HepG2 (cell line): ENCODE data around the gene ZNF584. TPM values are rescaled to one million over a fixed set of nuclear protein-coding genes. Genes with fewer than 3 reads are reported as not detected.
A peak's percentile ranks its signal among the peaks of the same experiment; 100 is the strongest.

Experiments used
- ARHGAP35 ChIP-seq: sonication (generic); formaldehyde crosslinking; IDR thresholded peaks from 2 replicates; pipeline ENCODE4 v1.9.0; 2022; ENCODE audit warnings: mild to moderate bottlenecking, inconsistent platforms, moderate library complexity, missing genetic modification reagents, borderline replicate concordance
- ARNT ChIP-seq: fragments of 450-650 bp; IDR thresholded peaks from 2 replicates; pipeline ENCODE4 v1.6.1; 2017
- ARNTL ChIP-seq: sonication (generic); formaldehyde crosslinking; IDR thresholded peaks from 2 replicates; pipeline ENCODE4 v1.4.0; 2020; ENCODE audit warnings: mild to moderate bottlenecking, missing genetic modification reagents
- CHD4 ChIP-seq: fragments of 200-600 bp; sonication (generic); IDR thresholded peaks from 2 replicates; pipeline ENCODE4 v1.7.0; 2017; ENCODE audit warnings: mild to moderate bottlenecking, low read length, borderline replicate concordance
- GATAD1 ChIP-seq: IDR thresholded peaks from 2 replicates; pipeline ENCODE4 v1.6.1; 2016; ENCODE audit warnings: missing genetic modification reagents, missing compliant biosample characterization
- HCFC1 ChIP-seq: fragments of 150-350 bp; IDR thresholded peaks from 2 replicates; pipeline ENCODE4 v1.6.1; 2014; ENCODE audit warnings: low read depth, low read length
- POLR2G ChIP-seq: fragments of 200-400 bp; formaldehyde crosslinking; IDR thresholded peaks from 2 replicates; pipeline ENCODE4 v1.6.1; 2018; ENCODE audit warnings: mild to moderate bottlenecking, low read depth, low read length, moderate library complexity
- RFXAP ChIP-seq: sonication (generic); formaldehyde crosslinking; IDR thresholded peaks from 2 replicates; pipeline ENCODE4 v1.4.0; 2020; ENCODE audit warnings: missing genetic modification reagents, borderline replicate concordance
- SALL2 ChIP-seq: sonication (generic); formaldehyde crosslinking; IDR thresholded peaks from 2 replicates; pipeline ENCODE4 v1.8.1; 2023; ENCODE audit warnings: mild to moderate bottlenecking, missing genetic modification reagents, inconsistent platforms
- YEATS4 ChIP-seq: sonication (generic); formaldehyde crosslinking; IDR thresholded peaks from 2 replicates; pipeline ENCODE4 v1.4.0; 2020; ENCODE audit warnings: missing genetic modification reagents, borderline replicate concordance
- ZFX ChIP-seq: sonication (generic); formaldehyde crosslinking; IDR thresholded peaks from 2 replicates; pipeline ENCODE4 v1.4.0; 2020; ENCODE audit warnings: mild to moderate bottlenecking, low read depth, missing genetic modification reagents, moderate library complexity
- ZFY ChIP-seq: sonication (generic); formaldehyde crosslinking; IDR thresholded peaks from 2 replicates; pipeline ENCODE4 v1.4.0; 2020; ENCODE audit warnings: missing genetic modification reagents
- ZNF354B ChIP-seq: sonication (generic); formaldehyde crosslinking; IDR thresholded peaks from 2 replicates; pipeline ENCODE4 v1.8.0; 2022; ENCODE audit warnings: mild to moderate bottlenecking, missing genetic modification reagents
- polyA plus RNA-seq, 8 experiments: library from polyadenylated mRNA; depleted of rRNA in 3 of 8; stranded (reverse) in 7 of 8; unstranded in 1 of 8; fragments of >200 nt; fragmentation: Illumina TruSeq in 4 of 8; extraction: Trizol in 4 of 8; gene quantifications; 2 replicates each; pipeline versions ENCODE4 v1.2.1 to v1.2.3, GENCODE V29; 2011 to 2016; ENCODE audit warnings: low read depth in 4 of 8, missing spikeins in 1 of 8, mixed read lengths in 1 of 8; ENCODE audit not compliant: insufficient read depth in 1 of 8
- total RNA-seq, 5 experiments: library from RNA; depleted of rRNA; stranded (reverse); fragments of >200 nt; fragmentation: Illumina TruSeq; extraction: Trizol; gene quantifications; 2 replicates each; pipeline ENCODE4 v1.2.3, GENCODE V29; 2016; ENCODE audit warnings: low read depth in 1 of 5
- TF ChIP-seq, protein P1 (sequence below): sonication (generic); formaldehyde crosslinking; IDR thresholded peaks from 2 replicates; pipeline ENCODE4 v1.5.1; 2020; ENCODE audit warnings: mild to moderate bottlenecking, missing genetic modification reagents
- TF ChIP-seq, protein P2 (sequence below): sonication (generic); formaldehyde crosslinking; IDR thresholded peaks from 2 replicates; pipeline ENCODE4 v1.5.0; 2020; ENCODE audit warnings: mild to moderate bottlenecking, missing genetic modification reagents
- TF ChIP-seq, protein P3 (sequence below): IDR thresholded peaks from 2 replicates; pipeline ENCODE4 v1.6.1; 2016; ENCODE audit warnings: low read depth, missing genetic modification reagents, missing compliant biosample characterization
- TF ChIP-seq, protein P4 (sequence below): sonication (generic); formaldehyde crosslinking; IDR thresholded peaks from 2 replicates; pipeline ENCODE4 v1.9.0; 2021; ENCODE audit warnings: missing genetic modification reagents, borderline replicate concordance

The ZNF584 gene
- total and polyA plus RNA-seq, 2 of the 13 experiments (the other 11 are each of a cell fraction or from before 2014, with no cell fraction given) = 2.4 to 7.0 TPM

DNA sequence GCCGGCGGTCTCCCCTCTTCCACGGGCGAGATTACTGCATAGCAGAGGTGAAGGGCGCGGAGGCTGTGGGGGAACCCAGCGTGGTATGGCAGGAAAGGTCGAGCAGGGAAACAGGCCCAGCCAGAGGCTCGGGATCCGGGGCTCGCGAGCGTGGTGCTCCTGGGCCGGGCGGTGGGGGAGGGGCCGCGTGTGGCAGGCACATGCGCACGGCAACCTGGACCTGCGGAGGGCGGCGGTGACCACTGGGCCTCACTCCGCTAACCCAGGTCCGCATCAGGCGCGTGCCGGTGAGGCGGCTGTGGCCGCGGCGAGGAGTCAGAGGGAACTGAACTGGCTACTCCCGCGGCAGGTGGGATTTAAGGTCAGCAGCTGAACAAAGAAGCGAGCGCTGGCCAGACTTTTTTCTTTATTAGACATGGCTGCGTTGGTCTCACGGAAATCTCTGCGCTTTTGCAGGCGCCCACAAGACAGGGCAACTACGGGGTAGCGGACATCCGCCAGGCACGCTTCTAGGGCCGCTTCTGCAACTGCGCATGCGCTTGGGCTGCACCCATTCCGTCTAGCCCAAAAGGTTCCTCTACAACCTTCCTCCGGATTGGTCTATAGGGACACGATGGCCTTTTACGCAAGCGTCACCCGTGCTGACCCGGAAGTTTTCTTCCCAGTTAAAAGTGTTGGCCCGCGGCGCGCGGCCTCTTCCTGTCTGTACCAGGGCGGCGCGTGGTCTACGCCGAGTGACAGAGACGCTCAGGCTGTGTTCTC, 21.7 kb upstream of the ZNF584 start, which contains the start of gene RPS5 (continued):
- TF ChIP-seq, protein P1, sequence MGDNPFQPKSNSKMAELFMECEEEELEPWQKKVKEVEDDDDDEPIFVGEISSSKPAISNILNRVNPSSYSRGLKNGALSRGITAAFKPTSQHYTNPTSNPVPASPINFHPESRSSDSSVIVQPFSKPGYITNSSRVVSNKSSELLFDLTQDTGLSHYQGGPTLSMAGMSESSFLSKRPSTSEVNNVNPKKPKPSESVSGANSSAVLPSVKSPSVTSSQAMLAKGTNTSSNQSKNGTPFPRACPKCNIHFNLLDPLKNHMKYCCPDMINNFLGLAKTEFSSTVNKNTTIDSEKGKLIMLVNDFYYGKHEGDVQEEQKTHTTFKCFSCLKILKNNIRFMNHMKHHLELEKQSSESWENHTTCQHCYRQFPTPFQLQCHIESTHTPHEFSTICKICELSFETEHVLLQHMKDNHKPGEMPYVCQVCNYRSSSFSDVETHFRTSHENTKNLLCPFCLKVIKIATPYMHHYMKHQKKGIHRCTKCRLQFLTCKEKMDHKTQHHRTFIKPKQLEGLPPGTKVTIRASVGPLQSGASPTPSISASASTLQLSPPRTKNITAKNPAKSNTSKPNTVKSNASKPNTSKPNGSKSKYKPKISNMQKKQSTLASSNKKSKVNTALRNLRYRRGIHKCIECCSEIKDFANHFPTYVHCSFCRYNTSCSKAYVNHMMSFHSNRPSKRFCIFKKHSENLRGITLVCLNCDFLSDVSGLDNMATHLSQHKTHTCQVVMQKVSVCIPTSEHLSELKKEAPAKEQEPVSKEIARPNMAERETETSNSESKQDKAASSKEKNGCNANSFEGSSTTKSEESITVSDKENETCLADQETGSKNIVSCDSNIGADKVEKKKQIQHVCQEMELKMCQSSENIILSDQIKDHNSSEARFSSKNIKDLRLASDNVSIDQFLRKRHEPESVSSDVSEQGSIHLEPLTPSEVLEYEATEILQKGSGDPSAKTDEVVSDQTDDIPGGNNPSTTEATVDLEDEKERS (CRISPR knock-in tag) = no peak; the same call in 1 of the 2 replicates
- TF ChIP-seq POLR2G (peak; percentile 97), ZNF354B (CRISPR knock-in tag) (0 out of 2 replicates have a peak, but pooled peaks have one; percentile 33), GATAD1 (peak; percentile 93), HCFC1 (peak; percentile 77), ARNT (no peak), RFXAP (CRISPR knock-in tag) (peak; percentile 16), ARHGAP35 (CRISPR knock-in tag) (peak; percentile 50), YEATS4 (CRISPR knock-in tag) (peak; percentile 95), ZFY (CRISPR knock-in tag) (peak; percentile 96), ARNTL (CRISPR knock-in tag) (0 out of 2 replicates have a peak, but pooled peaks have one; percentile 11), ZFX (peak; percentile 95), SALL2 (CRISPR knock-in tag) (peak; percentile 88), CHD4 (no peak)
- TF ChIP-seq, protein P2, sequence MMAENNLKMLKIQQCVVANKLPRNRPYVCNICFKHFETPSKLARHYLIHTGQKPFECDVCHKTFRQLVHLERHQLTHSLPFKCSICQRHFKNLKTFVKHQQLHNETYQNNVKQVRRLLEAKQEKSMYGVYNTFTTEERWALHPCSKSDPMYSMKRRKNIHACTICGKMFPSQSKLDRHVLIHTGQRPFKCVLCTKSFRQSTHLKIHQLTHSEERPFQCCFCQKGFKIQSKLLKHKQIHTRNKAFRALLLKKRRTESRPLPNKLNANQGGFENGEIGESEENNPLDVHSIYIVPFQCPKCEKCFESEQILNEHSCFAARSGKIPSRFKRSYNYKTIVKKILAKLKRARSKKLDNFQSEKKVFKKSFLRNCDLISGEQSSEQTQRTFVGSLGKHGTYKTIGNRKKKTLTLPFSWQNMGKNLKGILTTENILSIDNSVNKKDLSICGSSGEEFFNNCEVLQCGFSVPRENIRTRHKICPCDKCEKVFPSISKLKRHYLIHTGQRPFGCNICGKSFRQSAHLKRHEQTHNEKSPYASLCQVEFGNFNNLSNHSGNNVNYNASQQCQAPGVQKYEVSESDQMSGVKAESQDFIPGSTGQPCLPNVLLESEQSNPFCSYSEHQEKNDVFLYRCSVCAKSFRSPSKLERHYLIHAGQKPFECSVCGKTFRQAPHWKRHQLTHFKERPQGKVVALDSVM (CRISPR knock-in tag) = peak; percentile 26; the same call in 1 of the 2 replicates
- TF ChIP-seq, protein P3, sequence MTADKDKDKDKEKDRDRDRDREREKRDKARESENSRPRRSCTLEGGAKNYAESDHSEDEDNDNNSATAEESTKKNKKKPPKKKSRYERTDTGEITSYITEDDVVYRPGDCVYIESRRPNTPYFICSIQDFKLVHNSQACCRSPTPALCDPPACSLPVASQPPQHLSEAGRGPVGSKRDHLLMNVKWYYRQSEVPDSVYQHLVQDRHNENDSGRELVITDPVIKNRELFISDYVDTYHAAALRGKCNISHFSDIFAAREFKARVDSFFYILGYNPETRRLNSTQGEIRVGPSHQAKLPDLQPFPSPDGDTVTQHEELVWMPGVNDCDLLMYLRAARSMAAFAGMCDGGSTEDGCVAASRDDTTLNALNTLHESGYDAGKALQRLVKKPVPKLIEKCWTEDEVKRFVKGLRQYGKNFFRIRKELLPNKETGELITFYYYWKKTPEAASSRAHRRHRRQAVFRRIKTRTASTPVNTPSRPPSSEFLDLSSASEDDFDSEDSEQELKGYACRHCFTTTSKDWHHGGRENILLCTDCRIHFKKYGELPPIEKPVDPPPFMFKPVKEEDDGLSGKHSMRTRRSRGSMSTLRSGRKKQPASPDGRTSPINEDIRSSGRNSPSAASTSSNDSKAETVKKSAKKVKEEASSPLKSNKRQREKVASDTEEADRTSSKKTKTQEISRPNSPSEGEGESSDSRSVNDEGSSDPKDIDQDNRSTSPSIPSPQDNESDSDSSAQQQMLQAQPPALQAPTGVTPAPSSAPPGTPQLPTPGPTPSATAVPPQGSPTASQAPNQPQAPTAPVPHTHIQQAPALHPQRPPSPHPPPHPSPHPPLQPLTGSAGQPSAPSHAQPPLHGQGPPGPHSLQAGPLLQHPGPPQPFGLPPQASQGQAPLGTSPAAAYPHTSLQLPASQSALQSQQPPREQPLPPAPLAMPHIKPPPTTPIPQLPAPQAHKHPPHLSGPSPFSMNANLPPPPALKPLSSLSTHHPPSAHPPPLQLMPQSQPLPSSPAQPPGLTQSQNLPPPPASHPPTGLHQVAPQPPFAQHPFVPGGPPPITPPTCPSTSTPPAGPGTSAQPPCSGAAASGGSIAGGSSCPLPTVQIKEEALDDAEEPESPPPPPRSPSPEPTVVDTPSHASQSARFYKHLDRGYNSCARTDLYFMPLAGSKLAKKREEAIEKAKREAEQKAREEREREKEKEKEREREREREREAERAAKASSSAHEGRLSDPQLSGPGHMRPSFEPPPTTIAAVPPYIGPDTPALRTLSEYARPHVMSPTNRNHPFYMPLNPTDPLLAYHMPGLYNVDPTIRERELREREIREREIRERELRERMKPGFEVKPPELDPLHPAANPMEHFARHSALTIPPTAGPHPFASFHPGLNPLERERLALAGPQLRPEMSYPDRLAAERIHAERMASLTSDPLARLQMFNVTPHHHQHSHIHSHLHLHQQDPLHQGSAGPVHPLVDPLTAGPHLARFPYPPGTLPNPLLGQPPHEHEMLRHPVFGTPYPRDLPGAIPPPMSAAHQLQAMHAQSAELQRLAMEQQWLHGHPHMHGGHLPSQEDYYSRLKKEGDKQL (CRISPR knock-in tag) = no peak
- TF ChIP-seq, protein P4, sequence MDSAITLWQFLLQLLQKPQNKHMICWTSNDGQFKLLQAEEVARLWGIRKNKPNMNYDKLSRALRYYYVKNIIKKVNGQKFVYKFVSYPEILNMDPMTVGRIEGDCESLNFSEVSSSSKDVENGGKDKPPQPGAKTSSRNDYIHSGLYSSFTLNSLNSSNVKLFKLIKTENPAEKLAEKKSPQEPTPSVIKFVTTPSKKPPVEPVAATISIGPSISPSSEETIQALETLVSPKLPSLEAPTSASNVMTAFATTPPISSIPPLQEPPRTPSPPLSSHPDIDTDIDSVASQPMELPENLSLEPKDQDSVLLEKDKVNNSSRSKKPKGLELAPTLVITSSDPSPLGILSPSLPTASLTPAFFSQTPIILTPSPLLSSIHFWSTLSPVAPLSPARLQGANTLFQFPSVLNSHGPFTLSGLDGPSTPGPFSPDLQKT = no peak
